ENCODE measurements around the gene HOXC9.

- TF ChIP-seq SIN3A (IDR thresholded peaks at IDR 0.05; ENCODE audit: borderline replicate concordance, insufficient read depth, low read length) = no peak
- TF ChIP-seq POLR2AphosphoS5 (IDR thresholded peaks at IDR 0.05; ENCODE audit: low read depth, low read length) = no peak
These were observed 39.6 kb upstream of the HOXC9 start for GRCh38 chr12:53960187-53961024.

Measured in PFSK-1 (cell line).